Calu3 (cell line): ENCODE data around the gene ENOPH1. TPM values are rescaled to one million over a fixed set of nuclear protein-coding genes. Genes with fewer than 3 reads are reported as not detected.

Experiments used
- BruUV-seq: library from RNA; stranded (reverse); fragments of 400-500 nt; replicated peaks from 2 replicates; lab custom pipeline; 2021; lab: Mats Ljungman, UMichigan
- CTCF ChIA-PET: fragments of 300-600 bp; sonication (Branson Sonifier 250); formaldehyde crosslinking; loops from one replicate; lab custom pipeline; 2022; ENCODE audit warnings: antibody characterized with exemption; lab: Charles Lee
- DNase-seq: peaks from one replicate; pipeline ENCODE4 v3.0.0; 2022
- H3K27ac Mint-ChIP-seq: one replicate; pipeline ENCODE4 v1.8.0; 2022; ENCODE audit warnings: mixed read lengths; ENCODE audit not compliant: unreplicated experiment
- H3K27me3 Mint-ChIP-seq: one replicate; pipeline ENCODE4 v1.8.0; 2022; ENCODE audit warnings: mixed read lengths; ENCODE audit not compliant: unreplicated experiment
- H3K36me3 Mint-ChIP-seq: one replicate; pipeline ENCODE4 v1.8.0; 2022; ENCODE audit warnings: mild to moderate bottlenecking, moderate library complexity, mixed read lengths; ENCODE audit not compliant: insufficient read depth, unreplicated experiment
- H3K4me1 Mint-ChIP-seq: one replicate; pipeline ENCODE4 v1.8.0; 2022; ENCODE audit warnings: mild to moderate bottlenecking, low read depth, mixed read lengths; ENCODE audit not compliant: unreplicated experiment
- H3K4me3 Mint-ChIP-seq: one replicate; pipeline ENCODE4 v1.8.0; 2022; ENCODE audit warnings: mild to moderate bottlenecking, low read depth, moderate library complexity, mixed read lengths; ENCODE audit not compliant: unreplicated experiment
- H3K9me3 Mint-ChIP-seq: one replicate; pipeline ENCODE4 v1.8.0; 2022; ENCODE audit warnings: low read depth, mixed read lengths; ENCODE audit not compliant: unreplicated experiment
- CTCF ChIP-seq: fragments of 200-600 bp; IDR thresholded peaks from one replicate; pipeline ENCODE4 v1.8.0; 2022; ENCODE audit warnings: antibody characterized with exemption; ENCODE audit not compliant: unreplicated experiment
- intact Hi-C: fragments of 100-400 bp; cut with micrococcal nuclease; formaldehyde crosslinking; loops from one replicate; pipeline ENCODE4 v1.10.0; 2022; ENCODE audit not compliant: unreplicated experiment
- total RNA-seq: library from RNA; stranded (reverse); gene quantifications from 2 replicates; pipeline ENCODE4 v1.2.3, GENCODE V29; 2022

ENOPH1 gene
- total RNA-seq, 1 experiment from 2014 or later: 43.6 TPM

- Mint-ChIP-seq H3K9me3 (no peaks in the 10 kb centered on the region), H3K27ac (no peak overlapping the region), H3K27me3 (no peaks in the 10 kb centered on the region), H3K4me1 (no peaks in the 10 kb centered on the region), H3K36me3 (no peaks in the 10 kb centered on the region), H3K4me3 (no peak overlapping the region)
- no peak for TF ChIP-seq CTCF
- CTCF ChIA-PET: interaction anchor here (0.6 kb wide), 1 partner anchor 12 kb away, joined by 3 read pairs; no protein-coding TSS in a partner anchor
- no TSS peak for BruUV-seq
- DNase-seq: no peak
- intact Hi-C loops: no loop called here
Observed at GRCh38 chr4:82495666-82496065, 65.3 kb downstream of the ENOPH1 start.

GRCh38 chr4:82496349-82496748 is 66.0 kb downstream of the ENOPH1 start:
- H3K27ac Mint-ChIP-seq: no peak overlapping the region
- CTCF ChIA-PET: no interaction called here

DNA sequence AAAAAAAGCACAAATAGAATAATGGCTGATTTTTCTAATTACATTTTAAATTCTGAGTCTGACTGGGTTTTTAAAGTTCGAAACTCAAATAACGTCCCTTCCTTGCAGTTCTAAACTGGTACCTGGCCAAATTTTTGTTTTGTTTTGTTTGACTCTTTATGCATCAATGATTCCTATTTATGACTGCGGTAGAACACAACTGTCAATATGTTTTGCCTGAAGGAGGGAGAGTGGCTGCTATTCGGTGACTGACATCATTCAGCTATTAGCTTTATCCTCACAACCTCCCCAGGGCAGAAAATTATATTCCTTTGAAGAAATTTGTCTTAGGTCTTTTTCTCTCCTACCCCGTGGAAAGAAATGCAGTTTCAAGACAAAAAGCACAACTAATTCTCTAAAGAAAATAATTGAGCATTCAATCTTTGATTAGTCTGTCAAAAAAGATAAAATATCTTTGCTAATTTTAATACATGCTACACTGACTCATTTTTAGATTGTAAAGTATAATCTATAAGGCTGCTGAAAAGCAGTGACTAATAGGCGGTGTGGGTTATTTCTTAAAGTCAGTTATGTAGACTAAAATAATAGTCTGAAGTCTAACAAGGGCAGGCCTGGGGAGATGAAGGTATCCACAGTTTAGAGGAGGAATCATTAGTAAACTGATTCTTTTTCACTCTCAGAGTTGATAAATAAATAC is 69.5 kb downstream of the ENOPH1 start:
- no TSS peak for BruUV-seq
- no peak overlapping the region for H3K27ac Mint-ChIP-seq
- intact Hi-C loops: no loop called here
- CTCF ChIA-PET: no interaction called here
- no peaks in the 10 kb centered on the region for H3K9me3 Mint-ChIP-seq
- no peaks in the 10 kb centered on the region for H3K4me1 Mint-ChIP-seq
- TF ChIP-seq CTCF: no peak
- H3K4me3 Mint-ChIP-seq: no peak overlapping the region
- no peak for DNase-seq
- no peaks in the 10 kb centered on the region for H3K36me3 Mint-ChIP-seq
- no peaks in the 10 kb centered on the region for H3K27me3 Mint-ChIP-seq

More at GRCh38 chr4:82496349-82496748, 66.0 kb downstream of the ENOPH1 start:
- intact Hi-C loops: no loop called here
- TF ChIP-seq CTCF: no peak
- no TSS peak for BruUV-seq
- H3K4me1 Mint-ChIP-seq: no peaks in the 10 kb centered on the region
- no peaks in the 10 kb centered on the region for H3K27me3 Mint-ChIP-seq
- no peaks in the 10 kb centered on the region for H3K36me3 Mint-ChIP-seq
- no peak overlapping the region for H3K4me3 Mint-ChIP-seq
- no peaks in the 10 kb centered on the region for H3K9me3 Mint-ChIP-seq
- DNase-seq: no peak

DNA sequence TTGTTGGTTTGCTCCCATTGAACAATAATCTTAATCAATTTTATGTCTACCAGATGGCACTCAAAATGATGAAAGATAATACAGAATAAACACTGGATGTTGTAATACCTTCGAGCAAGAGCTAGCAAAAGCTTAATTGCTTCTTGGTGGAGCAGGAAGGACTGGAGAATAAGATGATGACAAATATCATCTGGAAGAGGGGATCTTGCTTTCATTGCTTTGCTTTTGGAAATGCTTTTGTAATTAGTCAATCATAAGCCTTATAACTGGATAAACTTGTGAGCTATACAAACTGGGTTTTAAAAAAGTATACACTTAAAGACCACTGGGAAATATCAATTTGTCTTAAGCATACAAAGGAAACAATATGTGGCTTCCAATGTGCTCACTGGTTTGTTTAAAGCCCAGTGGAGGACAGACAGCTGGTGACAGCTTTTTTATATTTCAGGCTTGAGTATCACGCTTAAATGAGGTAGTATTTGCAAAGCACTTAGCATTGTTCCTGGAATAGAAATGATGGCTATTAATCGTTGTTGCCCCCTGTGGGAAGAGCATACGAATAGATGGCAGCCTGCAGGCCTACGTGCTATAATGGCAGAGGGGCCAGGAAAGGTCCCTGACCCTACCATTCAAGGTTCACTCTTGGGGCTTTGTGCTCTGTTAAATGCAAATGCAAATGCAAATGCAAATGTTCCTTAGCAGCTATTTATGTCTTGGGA is 70.2 kb downstream of the ENOPH1 start:
- DNase-seq: no peak
- no TSS peak for BruUV-seq
- Mint-ChIP-seq H3K27ac (no peak overlapping the region), H3K27me3 (no peaks in the 10 kb centered on the region), H3K4me3 (no peak overlapping the region), H3K4me1 (no peaks in the 10 kb centered on the region), H3K9me3 (no peaks in the 10 kb centered on the region), H3K36me3 (no peaks in the 10 kb centered on the region)
- CTCF ChIA-PET: no interaction called here
- no peak for TF ChIP-seq CTCF
- intact Hi-C loops: no loop called here
